ENCODE measurements around the gene DNAH7.

DNAH7 gene

DNA sequence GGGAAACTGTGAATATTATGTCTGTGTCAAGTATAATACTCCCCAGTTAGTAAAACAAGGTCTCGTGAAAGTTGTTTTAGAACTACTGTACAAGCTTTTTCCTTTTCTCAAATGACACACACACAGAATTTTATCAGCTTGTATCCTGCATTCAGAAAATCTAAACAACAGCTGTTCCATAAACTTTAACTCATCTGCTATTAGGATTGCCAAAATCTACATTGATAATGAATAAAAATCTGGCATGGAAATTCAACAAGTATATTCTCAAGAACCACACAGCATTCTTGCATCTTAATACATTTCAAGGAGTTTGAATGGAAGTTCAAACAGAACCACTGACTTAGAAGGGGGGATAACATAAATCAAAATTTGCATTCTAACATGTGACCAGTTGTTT is 260.4 kb downstream of the DNAH7 start:
- DNase-seq (ENCODE audit: low read depth): no peak

DNA sequence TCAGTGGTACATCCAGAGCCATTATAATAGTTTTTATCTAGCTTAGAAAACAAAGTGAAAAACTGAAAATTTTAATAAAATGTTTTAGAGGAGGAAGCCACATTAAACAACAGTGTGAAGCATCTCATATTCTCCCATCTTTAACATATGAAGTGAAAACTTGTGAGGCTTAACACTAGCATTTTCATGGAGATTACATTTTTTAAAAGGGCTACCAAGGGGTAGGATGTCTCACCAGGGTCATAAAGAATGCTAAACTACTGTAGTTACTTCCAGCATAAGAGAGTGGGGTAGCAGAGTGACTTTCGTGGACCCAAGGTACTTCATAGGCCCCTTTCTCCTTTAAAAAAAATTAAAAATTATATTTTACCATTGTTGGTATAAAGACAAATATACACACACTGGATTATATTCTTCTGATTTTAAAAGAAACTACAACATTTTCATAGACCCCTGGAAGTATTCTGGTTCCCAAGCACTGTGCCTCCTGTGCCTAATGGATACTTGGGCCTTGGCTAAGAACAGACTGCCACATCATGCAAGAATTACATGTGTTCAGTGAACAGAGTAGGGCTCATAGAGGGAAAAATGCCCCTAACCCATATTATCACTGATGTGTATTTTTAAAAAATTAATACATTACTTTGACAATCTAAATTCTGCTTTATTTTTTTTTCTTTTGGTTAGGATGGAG is 263.2 kb downstream of the DNAH7 start:
- no peak for DNase-seq (ENCODE audit: low read depth)

DNA sequence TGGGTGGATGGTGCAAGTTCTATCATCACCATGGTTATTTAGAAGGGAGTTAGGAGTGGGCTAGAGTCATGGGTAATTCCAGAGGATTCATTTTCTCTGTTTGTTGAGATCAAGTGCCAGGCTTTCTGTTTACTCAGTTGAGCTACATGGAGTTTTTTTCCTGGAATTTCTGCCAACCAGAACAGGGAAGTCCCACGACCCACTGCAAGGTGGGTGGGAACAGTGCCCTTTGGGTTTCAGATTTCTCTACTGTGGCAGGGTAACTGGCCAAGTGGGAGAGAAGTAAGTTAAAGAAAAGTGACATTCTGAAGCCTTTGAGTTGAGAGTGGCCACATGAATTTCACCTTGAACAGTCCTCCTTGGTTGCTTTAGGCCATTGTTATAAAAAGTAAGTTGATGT is 272.8 kb downstream of the DNAH7 start:
- no peak for DNase-seq (ENCODE audit: low read depth)

DNA sequence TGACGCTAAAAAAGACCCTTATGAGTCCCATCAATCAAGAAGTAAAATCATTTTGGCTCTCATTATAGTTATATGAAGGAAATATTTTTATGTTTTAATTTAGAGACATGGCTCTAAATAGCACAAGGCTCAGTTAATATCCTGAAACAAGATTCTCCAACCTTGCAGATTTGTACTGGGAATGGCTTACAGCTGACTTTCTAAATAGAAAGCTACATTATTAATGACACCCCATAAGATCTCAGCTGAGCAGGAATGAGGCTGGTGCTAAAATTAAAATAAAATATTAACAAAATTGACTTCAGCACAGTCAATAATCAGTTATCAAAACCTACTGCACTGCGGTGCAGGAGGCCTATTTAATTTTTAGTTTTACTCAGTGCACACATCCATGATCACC is 274.8 kb downstream of the DNAH7 start:
- DNase-seq (ENCODE audit: low read depth): no peak

DNA sequence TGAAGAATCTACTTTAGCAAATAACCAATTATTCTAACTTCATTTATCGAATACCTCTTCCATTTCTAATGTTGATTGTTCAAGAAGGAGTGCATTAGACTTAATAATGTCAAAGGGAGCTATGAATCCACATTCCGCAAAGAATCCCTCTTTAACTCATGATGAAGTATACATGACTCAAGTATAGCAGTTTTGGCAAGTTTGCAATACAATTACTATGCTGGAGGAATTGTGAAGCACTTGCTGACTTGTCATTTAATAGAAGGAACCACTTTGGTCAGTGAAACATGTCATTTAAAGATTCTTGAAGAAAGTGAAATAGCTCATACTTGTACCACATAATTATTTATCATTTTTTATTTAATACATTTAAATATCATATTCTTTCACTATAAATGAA is 286.5 kb downstream of the DNAH7 start:
- no peak for DNase-seq (ENCODE audit: low read depth)

DNA sequence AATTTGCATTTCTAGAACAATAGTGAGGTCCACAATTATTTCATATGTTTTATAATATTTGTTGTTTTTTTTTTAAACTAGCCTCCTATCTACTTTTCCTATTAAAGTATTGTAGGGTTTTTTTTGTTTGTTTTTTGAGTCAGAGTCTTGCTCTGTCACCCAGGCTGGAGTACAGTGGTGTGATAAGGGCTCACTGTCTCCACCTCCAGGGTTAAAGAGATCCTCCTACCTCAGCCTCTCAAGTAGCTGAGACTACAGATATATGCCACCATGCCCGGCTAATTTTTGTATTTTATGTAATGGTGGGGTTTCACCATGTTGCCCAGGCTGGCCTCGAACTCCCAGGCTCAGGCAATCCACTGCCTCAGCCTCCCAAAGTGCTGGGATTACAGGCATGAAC is 289.1 kb downstream of the DNAH7 start:
- DNase-seq (ENCODE audit: low read depth): no peak

DNA sequence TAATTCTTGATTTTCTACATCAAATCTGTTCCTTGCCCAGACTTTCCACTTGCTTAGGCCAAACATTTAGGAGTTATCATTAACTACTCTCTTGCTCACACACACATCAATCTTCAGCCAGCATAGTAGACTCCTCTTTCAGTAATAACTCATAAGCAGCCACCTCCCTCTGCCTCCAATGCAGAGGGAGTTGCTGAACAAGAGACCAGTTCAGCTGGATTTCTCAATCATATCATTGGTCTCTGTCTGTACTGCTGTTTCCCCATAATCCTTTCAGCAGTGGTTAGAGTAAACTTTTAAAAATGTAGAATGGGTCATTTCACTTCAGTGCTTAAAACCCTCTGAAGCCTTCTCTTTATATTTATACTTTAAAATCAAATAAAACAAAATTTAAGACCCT is 298.7 kb downstream of the DNAH7 start:
- DNase-seq (ENCODE audit: low read depth): no peak

DNA sequence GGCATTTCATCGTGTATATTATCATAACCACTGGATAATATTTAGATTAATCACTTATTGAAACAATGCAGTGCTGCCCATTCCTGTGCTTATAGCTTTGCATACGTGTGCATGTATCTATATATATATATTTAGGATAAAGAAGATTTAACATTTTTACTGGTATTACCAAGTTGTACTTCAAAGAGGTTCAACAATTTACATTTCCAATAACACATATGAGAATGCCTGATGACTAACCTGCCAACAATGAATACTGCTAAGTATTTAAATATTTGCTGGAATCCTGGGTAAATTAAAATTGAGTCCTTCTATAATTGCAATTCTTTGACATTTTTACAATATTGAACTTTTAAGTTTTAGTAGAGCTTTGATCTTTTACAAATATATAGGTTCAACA is 300.2 kb downstream of the DNAH7 start:
- no peak for DNase-seq (ENCODE audit: low read depth)

DNA sequence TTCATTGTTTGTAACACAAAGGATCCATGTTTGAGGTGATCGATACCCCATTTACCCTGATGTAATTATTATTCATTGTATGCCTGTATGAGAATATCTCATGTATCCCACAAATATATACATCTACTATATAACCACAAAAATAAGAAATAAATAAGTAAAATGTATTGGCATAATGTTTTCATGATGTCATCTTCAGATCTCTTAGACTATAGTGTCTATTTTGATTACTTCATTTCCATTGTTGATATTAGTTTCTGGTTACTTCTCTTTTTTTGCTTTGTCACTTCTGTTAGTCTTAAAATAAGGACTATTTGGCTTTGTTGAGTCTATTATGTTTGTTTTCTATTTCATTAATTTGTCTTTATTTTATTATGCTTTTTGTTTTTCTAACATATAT is 301.9 kb downstream of the DNAH7 start:
- DNase-seq (ENCODE audit: low read depth): no peak

DNA sequence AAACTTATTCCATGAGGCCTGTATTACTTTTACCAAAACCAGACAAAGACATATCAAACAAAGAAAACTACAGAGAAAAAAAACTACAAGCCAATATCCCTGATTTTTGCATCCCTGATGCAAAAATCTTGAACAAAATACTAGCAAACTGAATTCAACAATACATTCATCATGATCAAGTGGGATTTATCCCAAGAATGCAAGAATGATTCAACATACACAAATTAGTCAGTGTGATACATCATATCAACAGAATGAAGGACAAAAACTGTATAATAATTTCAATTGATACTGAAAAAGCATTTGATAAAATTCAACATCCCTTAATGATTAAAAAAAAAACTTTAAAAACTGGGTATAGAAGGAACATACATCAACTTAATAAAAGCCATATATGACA is 304.8 kb downstream of the DNAH7 start:
- DNase-seq (ENCODE audit: low read depth): no peak

DNA sequence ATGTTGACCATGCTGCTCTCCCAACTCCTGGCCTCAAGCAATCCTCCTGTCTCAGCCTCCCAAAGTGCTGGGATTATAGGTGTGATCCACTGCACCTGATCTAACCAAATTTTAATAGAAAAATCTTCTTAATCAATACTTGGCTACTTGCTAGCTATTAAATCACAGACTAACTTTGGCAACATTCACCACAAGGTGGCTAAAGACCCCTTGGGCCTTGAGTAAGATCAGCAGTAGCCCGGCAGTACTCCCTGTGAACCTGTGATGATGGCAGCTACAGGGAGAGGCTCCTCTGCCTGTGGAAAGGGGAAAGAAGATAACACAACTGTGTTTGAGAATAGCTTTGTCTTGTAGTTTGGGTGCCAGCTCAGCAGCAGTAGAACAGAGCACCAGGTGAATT is 308.8 kb downstream of the DNAH7 start:
- DNase-seq (ENCODE audit: low read depth): no peak

DNA sequence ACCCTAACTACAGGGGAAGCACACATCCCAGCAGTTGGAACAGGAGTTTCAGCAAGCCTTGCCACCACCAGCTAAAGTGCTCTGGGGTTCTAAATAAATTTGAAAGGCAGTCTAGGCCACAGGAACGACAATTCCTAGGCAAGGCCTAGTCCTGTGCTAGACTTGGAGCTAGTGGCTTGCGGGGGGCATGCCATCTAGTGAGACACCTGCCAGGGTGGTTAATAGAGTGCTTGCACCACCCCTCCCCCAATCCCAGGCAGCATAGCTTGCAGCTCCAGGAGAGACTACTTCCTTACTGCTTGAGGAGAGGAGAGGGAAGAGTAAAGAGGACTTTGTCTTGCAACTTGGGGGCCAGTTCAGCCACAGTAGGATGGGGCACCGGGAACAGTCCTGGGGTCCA is 309.8 kb downstream of the DNAH7 start:
- DNase-seq (ENCODE audit: low read depth): no peak

DNA sequence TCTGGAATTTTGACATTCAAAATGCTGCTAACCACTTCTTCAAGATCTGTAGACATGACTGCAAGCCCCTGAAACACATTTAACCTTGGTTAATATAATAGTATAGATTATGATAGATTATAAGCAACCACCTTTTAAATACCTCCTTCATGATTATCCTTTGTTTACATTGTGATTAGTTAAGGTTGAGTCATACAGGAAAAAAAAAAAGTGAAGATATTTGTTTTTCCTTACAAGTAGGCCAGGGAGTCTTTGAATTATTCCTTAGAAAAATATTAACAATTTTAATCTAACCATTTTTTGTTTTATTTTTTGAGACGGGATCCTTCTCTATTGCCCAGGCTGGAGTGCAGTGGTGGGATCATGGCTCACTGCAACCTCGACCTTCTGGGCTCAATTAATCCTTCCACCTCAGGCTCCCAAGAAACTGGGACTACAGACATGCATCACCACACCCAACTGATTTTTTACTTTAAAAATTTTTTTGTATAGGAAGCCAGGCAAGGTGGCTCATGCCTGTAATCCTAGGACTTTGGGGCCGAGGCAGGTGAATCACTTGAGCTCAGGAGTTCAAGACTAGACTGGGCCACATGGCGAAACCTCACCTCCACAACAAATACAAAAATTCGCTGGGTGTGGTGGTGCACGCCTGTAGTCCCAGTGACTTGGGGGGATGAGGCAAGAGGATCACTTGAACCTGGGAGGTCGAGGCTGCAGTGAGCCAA is 312.3 kb downstream of the DNAH7 start:
- no peak for DNase-seq (ENCODE audit: low read depth)

DNA sequence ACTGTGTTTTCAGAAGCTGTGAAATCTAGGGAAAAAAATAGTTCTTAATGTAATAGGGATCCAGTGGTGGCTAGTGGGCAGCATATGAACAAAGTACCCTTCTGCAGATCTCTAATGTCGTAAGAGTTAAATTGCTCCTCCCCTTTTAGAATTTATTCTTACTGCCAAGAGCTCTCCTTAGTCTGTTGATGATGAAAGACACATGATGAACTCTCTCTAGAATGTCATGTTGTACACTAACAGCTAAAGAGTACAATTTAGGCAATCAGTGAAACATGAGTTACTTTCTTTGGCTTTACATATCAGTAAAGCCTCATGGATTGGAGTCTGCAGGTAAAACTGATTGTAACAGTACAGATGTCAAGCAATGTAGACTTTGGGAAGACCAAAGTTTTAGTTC is 327.4 kb downstream of the DNAH7 start:
- no peak for DNase-seq (ENCODE audit: low read depth)

DNA sequence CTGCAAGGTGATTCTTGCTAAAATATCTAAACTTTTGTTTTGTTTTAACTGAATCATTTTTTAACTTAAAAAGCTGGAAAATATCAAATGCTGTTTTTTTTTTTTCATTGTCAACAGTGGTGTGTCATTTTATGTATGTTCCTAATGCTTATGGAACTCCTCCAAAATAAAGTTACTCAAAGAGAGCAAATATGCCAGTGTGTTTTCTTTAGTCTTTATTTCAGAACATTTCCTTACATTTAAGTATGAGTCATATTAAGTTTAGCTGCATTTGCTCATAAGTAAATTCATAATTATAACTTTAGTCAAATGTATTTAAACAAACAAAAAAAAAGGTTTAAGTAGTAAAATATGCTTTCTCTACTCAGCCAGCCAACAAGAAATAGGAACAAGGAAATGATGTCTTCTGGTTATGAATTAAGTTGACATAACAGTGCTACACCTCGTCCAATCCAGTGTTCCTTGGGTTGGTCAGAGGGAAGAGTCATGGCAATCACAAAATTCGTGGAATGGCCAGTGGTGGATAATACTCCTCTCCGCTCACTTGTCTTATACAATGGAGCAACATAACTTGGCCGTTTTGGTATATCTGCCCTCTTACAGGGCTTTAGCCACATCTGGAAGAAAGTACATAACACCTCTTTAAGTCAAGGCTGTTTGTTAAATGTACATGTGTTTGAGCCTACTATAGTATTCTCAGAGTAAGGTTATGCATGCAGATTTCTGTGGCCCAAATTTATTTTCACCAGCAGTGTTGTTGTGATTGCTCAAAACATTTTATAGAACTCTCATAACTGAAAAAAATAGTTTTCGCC is 330.9 kb downstream of the DNAH7 start:
- no peak for DNase-seq (ENCODE audit: low read depth)

DNA sequence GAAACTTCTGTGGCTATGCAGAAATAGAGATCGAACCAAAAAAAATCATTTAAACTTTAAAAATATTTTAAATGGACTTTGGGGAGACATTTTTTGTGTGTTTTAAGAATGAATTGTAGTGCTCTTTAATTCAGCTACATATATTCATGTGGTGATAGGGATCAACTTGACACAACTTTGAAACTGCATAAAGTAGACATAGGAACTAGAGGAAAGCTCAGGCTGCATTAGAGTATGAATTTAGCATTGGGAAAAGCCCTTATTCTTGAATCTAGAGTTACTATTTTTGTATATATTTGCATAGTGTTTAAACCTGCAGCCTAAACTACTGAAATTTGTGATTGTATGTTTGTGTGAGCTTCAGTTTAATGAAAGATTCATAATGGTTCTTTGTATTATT is 333.3 kb downstream of the DNAH7 start:
- no peak for DNase-seq (ENCODE audit: low read depth)

DNA sequence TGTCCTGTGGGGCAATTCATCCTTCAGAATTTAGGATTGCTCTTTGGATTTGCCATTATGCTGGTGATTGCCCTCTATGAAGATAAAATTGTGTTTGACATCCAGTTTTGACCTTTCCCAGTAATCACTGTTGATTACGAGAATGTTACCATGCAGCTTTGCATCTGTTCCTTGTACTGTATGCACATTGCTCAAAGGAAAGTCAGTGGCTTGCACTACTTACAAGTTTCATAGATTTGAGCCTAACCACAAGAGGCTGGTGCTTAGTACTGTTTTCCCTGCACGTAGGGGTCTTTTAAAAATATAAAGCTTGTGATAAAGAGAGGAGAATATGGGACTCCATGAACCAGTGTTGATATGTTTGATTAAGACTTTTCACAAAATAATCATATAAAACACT is 333.7 kb downstream of the DNAH7 start:
- DNase-seq (ENCODE audit: low read depth): no peak

DNA sequence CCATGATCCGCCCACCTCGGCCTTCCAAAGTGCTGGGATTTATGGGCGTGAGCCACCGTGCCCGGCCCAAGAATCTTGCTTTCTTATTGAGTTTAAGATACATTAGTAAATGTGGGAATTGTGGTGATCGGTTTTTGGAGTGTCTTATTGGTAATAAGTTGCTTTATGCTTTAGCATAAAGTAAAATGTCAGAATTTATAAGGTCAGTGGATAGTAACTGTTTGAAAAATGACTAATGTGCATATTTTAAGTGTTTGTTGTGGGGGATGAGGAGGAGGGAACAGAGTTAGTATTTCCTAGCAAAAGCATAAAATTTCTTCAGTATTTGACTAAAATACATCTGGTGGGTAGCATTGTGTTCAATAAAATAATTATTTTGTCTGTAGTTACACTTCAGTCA is 334.2 kb downstream of the DNAH7 start:
- DNase-seq (ENCODE audit: low read depth): no peak

DNA sequence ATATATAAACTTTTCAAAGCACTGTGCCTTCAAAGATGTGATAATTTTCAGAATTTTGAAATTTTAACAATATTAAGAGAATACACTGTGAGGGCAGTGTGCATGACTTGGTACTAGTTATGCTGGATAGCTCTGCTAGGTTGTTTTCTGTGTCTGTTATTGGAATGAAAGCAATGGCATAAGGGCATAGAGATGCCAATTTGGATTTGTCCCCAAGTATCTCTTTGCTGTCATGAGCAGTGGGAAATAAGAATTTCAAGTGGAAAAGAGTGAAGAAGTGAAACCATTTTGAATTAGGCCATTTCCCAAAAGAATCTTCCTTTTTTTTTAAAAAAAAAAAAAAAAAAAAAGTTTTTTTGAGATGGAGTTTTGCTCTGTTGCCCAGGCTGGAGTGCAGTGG is 334.8 kb downstream of the DNAH7 start:
- no peak for DNase-seq (ENCODE audit: low read depth)

DNA sequence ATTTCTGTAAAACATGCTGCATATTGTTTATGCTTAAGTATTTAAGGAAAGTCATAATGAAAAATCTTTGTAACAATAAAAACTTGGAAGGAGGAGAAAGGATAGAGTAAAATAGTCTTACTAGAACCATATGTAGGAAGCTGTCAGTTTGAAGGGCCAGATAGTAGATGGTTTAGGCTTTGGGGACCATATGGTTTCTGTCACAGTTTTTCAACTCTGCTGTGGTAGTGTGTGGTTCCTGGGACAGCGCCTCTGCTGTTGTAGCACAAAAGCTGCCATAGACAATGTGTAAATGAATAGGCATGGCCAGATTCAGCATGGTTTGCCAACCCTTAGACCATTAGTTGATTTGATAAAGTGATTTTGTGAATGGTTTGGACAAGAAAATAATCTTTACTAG is 336.1 kb downstream of the DNAH7 start:
- no peak for DNase-seq (ENCODE audit: low read depth)

DNA sequence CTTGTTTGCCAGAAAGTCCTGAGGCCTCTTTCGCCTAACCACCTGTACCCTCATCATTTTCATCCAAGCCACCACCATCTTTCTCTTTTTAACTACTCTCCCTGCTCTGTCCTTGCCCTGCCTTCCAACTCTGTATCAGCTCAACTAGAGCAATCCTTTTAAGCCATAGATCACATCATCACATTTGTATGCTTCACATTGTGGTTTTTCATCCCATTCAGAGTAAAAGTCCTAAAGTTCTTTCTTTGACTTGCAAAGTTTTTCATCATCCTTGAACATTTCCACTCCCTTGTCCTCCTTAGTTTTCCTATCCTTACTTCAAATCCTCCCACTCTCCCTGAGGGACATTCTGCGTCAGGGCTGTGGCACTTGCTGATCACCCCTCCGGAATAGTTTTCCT is 337.7 kb downstream of the DNAH7 start:
- no peak for DNase-seq (ENCODE audit: low read depth)

DNA sequence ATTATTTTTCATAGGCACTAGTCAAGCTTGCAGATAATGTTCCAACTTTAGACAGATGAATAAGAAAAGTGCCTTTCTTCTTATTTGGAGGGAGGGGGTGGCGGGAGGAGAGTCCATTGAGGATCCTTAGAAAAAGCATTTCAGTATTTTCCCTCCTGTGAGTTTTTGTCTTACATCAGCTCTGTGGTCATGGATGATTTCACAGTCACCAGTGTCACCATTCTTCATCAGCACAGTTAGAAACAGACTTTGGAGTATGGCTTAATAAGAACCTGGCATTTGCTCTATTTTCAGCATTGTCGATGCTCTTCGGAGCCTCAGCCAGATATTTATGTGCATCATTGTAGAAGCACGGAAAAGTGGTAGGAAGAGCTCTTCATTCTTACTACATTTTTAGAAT is 341.5 kb downstream of the DNAH7 start:
- no peak for DNase-seq (ENCODE audit: low read depth)

DNA sequence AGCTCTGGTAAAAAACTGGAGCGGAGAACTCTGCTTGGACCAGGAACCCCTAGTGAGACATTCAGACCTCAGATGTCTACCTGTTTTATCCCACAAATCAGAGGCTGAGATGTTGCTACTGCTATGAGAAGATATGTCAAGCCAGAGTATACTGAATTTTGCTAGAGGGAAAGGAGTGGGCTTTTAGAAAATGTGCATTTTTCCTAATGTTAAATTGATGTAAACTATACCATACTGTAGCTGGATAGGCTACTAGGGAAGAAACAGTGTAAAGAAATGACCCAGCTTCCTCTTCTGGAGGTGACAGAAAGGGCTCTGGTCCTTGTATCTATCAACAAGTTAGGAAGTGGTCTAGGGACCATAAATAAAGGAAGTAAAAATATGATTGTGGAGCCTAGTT is 346.6 kb downstream of the DNAH7 start:
- DNase-seq (ENCODE audit: low read depth): no peak

All from stimulated activated CD8-positive, alpha-beta memory T cell treated with anti-CD3 and anti-CD28 coated beads, Interleukin-4, amount 100 ng/mL, for 24 hours (primary cell).